H54 (cell line): ENCODE results near the gene MYO1B.

Source experiments
- DNase-seq: peaks from one replicate; pipeline ENCODE4 v3.0.0; 2011; ENCODE audit warnings: low spot score, mixed read lengths; ENCODE audit not compliant: insufficient read length
- FAIRE-seq: peaks from 3 replicates; lab custom pipeline; 2011; peaks lifted over from hg19 to GRCh38; lab: Jason Lieb, UNC
- POLR2A ChIP-seq: IDR thresholded peaks from 2 replicates; pipeline ENCODE4 v1.6.1; 2011; ENCODE audit warnings: low read depth, mild to moderate bottlenecking, low read length

The MYO1B gene

GRCh38 chr2:191234376-191234775, 10.8 kb upstream of the MYO1B start:
- FAIRE-seq (no peak), DNase-seq (no peak)
- TF ChIP-seq POLR2A, result no peak

GRCh38 chr2:191240871-191241270, 4.3 kb upstream of the MYO1B start:
- no peak for FAIRE-seq

DNA sequence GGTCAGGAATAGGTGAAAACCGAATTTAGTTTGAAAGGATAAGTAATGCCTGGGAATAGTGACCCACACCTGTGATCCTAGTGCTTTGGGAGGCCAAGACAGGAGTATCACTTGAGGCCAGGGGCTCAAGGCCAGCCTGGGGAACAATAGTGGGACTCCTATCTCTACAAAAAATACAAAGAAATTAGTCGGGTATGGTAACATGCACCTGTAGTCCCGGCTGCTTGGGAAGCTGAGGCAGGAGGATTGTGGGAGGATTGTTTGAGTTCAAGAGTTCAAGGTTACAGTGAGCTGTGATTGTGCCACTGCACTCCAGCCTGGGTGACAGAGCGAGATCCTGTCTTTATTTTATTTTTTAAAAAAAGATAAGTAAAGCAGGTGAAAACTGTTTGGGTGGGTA, 3.8 kb upstream of the MYO1B start:
- FAIRE-seq, result no peak
- no peak for DNase-seq
- TF ChIP-seq POLR2A, result no peak

More at GRCh38 chr2:191240871-191241270, 4.3 kb upstream of the MYO1B start:
- TF ChIP-seq POLR2A, result no peak
- no peak for DNase-seq

- FAIRE-seq (no peak), DNase-seq (no peak)
- TF ChIP-seq POLR2A, result no peak
These were observed 2.0 kb upstream of the MYO1B start for GRCh38 chr2:191243154-191243553.

- no peak for FAIRE-seq
- DNase-seq, result no peak
- TF ChIP-seq POLR2A, result no peak
These were observed 854 bp upstream of the MYO1B start for GRCh38 chr2:191244350-191244749.

DNA sequence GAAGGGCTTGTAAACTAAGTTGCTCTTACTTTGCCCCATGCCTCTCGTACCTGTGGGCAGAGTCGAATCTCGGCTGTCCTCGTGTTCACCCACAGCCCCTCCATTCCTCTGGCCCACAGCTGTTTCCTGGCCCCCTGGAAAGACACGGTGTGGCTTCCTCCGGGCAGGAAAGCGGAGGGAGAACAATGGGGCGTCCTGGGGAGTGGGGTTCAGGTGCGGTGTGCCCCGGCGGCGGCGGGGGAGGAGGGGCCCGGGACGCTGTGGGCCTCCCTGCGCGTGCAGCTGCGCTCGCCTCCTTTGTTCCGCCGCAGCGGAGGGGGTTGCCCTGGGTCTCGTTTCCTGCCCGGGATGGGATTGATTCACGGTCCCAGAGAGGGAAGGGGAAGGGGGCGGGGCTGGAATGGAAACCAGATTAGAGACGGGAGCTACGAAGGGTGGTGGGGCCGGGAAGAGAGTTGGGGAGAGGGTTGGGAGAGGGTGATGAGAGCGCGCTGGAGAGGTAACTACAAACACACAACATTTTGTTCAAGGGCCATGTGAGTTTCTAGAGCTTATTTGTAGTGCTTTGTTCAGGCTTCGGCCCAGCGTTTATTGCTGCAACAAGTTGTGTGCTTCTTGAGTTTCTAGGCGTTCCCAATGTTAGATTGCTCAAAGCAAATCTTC, 796 bp downstream of the MYO1B start:
- TF ChIP-seq POLR2A, result no peak
- DNase-seq, result no peak
- no peak for FAIRE-seq

DNA sequence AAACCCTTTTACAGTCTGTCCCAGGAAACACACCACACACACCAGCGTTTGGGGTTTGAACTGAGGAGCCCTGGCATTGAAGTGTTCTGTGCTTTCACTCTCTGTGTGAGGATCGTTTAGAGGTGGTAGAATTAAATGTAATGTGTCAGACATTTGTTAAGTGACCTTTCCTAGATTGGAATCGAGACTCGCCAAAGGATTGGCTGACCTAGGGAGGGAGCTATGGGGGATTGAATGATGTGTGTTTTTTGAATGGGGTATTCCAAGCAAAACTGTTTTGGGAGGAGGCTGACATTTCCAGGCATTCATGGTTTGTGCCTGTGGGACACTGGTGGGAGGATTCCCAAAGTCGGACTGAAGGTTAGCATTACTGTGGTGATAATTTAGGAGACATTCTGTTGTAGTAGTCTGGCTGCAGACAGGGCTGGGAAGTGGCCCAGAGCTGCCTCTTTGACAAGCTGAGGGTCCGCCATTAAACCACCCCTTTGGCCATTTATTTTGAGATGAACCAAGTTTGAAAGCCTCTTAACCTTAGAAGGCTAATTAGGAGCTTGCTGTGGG, 1.7 kb downstream of the MYO1B start:
- DNase-seq (no peak), FAIRE-seq (no peak)
- no peak for TF ChIP-seq POLR2A

DNA sequence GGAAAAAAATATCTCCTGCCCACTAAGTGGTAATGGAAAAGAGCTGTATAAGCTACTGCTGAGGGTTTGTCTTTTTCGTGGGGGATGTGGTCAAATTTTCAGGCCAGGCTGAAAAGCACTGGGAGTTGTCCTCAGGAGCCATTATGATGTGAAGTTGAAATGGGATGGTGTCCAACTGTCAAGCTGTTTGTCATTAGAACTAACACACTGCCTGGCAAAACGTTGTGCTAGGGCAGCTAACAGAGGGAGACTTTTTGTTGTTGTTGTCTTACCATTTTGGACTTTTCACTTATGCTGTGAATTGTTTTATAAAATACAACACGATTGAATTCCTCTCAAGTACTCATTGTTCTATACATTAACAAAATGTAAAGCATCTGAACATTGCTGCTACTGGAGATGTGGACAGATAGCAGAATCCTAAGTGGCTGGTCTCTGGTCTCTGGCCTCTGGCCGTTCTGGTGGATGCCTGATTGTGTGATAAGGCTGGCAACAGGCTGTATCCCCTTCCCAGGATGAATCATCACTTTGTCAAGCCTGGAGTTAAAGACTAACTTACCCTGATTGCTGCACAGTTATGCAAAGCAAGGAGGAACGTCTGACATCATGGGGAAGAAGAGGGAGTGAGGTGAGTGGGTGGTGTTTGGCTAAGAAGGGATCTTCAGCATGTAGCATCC, 2.3 kb downstream of the MYO1B start:
- no peak for TF ChIP-seq POLR2A
- FAIRE-seq (peak; percentile 94), DNase-seq (peak; percentile 78)

- FAIRE-seq (no peak), DNase-seq (no peak)
- TF ChIP-seq POLR2A, result no peak
These were observed 4.1 kb downstream of the MYO1B start for GRCh38 chr2:191249156-191249813.

GRCh38 chr2:191250400-191250799, 5.2 kb downstream of the MYO1B start:
- FAIRE-seq, result no peak
- TF ChIP-seq POLR2A, result no peak
- no peak for DNase-seq

- FAIRE-seq (no peak), DNase-seq (no peak)
- no peak for TF ChIP-seq POLR2A
These were observed 5.8 kb downstream of the MYO1B start for GRCh38 chr2:191250986-191251385.

DNA sequence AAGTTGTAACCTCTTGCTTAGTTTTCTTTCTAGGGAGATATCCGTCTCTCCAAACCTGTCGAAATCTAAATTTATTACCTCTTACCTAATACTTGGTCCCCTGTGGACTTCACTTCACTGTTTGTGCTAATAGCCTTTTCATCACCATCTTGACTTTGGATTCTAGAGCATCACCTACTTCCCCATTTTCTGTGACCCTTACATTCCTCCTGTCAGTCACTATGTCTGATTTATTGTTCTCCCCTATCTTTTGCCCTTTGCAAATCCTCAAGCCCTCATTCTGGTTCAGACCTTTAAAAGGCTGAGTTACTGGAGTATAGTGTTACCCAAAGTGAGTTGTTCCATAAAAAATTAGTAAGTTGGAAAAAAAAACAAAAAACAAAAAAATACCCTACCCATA, 7.5 kb downstream of the MYO1B start:
- DNase-seq (no peak), FAIRE-seq (no peak)
- no peak for TF ChIP-seq POLR2A

GRCh38 chr2:191253476-191253875, 8.3 kb downstream of the MYO1B start:
- DNase-seq, result no peak
- no peak for FAIRE-seq
- TF ChIP-seq POLR2A, result no peak

DNA sequence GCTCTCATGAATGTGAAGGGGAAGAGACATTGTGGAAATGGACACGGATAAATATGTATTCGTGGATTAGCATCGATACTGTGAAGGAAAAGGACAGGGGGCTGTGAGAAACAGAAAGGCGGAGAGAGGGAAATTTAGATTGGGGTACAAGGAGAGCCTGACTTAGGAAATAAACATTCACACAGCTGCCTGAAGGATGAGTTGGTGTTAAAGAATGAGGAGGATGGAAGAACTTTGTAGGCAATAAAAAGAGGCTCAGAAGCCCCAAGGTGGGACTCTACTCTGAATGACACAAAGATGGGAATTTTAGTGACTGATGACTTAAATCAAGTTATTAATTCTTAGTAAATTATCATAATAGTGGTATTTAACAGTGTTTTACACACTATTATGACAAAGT, 10.1 kb downstream of the MYO1B start:
- DNase-seq (no peak), FAIRE-seq (no peak)
- no peak for TF ChIP-seq POLR2A
